HepG2 (cell line): ENCODE measurements around the gene OR1N2. TPM values are rescaled to one million over a fixed set of nuclear protein-coding genes. Genes with fewer than 3 reads are reported as not detected.

Experiments
- ATAC-seq: fragments of 200-7000 bp; cut with Tn5 transposase; 3 replicates; pipeline ENCODE4 v1.9.1; 2020; ENCODE audit warnings: mild to moderate bottlenecking, moderate library complexity
- BruUV-seq: library from RNA; stranded (reverse); fragments of 400-500 nt; replicated peaks from 2 replicates; lab custom pipeline; 2021; lab: Mats Ljungman, UMichigan
- CTCF ChIA-PET: fragments of 300-600 bp; formaldehyde crosslinking; extraction: SDS; loops from one replicate; lab custom pipeline; 2021; ENCODE audit warnings: low total read pairs, inconsistent platforms, low intra/inter-chr PET ratio; lab: Yijun Ruan, JAX
- POLR2A ChIA-PET: fragments of 350-600 bp; sonication (Branson Sonifier 250); formaldehyde crosslinking; loops from one replicate; lab custom pipeline; 2020; ENCODE audit warnings: antibody characterized with exemption, inconsistent platforms; lab: Yijun Ruan, JAX
- DNase-seq: peaks from one replicate; pipeline ENCODE4 v3.0.0-alpha.2; 2015; ENCODE audit warnings: low spot score
- FAIRE-seq: peaks from 3 replicates; lab custom pipeline; 2011; peaks lifted over from hg19 to GRCh38; lab: Jason Lieb, UNC
- H2AFZ ChIP-seq: one replicate; pipeline ENCODE4 v1.6.1; 2011; ENCODE audit warnings: low read length, inconsistent platforms
- H3K27ac ChIP-seq: fragments of 300-600 bp; 3 replicates; pipeline ENCODE4 v1.8.0; 2011; ENCODE audit warnings: mixed run types, mild to moderate bottlenecking, mixed read lengths, low read length, inconsistent platforms; ENCODE audit not compliant: insufficient read depth; ENCODE audit errors: extremely low read length
- H3K27me3 ChIP-seq, 2 experiments: fragments of 200-600 bp in 1 of 2; 2 replicates in 1 of 2; 3 replicates in 1 of 2; pipeline versions ENCODE4 v1.6.0 to v1.8.0; 2011; ENCODE audit warnings: low read length in 2 of 2, mild to moderate bottlenecking in 2 of 2, moderate library complexity in 2 of 2, inconsistent platforms in 1 of 2; ENCODE audit not compliant: insufficient read depth in 2 of 2, control insufficient read depth in 1 of 2
- H3K36me3 ChIP-seq, 2 experiments: fragments of 200-600 bp in 1 of 2; replicated peaks in 1 of 2; 2 replicates in 1 of 2; 3 replicates in 1 of 2; pipeline versions ENCODE4 v1.5.1 to v1.8.0; 2011; ENCODE audit warnings: low read length in 2 of 2, inconsistent platforms in 1 of 2; ENCODE audit not compliant: insufficient read depth in 2 of 2, control insufficient read depth in 1 of 2
- H3K4me1 ChIP-seq: 2 replicates; pipeline ENCODE4 v1.5.1; 2012; ENCODE audit warnings: low read length, inconsistent platforms; ENCODE audit not compliant: insufficient read depth
- H3K4me2 ChIP-seq: 2 replicates; pipeline ENCODE4 v1.6.0; 2011; ENCODE audit warnings: low read depth, low read length, inconsistent platforms
- H3K4me3 ChIP-seq, 3 experiments: fragments of 200-600 bp in 1 of 3; sonication (generic), shearing (Covaris generic) in 1 of 3; replicated peaks in 1 of 3; 2 replicates each; pipeline ENCODE4 v1.5.1; 2011 to 2016; ENCODE audit warnings: low read length in 3 of 3, inconsistent platforms in 2 of 3, low read depth in 2 of 3, mild to moderate bottlenecking in 2 of 3, control low read depth in 1 of 3, mixed read lengths in 1 of 3; ENCODE audit not compliant: insufficient read depth in 1 of 3
- H3K79me2 ChIP-seq: one replicate; pipeline ENCODE4 v1.6.1; 2011; ENCODE audit warnings: low read length, inconsistent platforms; ENCODE audit not compliant: insufficient read depth
- H3K9ac ChIP-seq: 2 replicates; pipeline ENCODE4 v1.6.0; 2011; ENCODE audit warnings: mild to moderate bottlenecking, low read depth, low read length, inconsistent platforms; ENCODE audit not compliant: insufficient read depth
- H3K9me3 ChIP-seq: 2 replicates; pipeline ENCODE4 v1.5.1; 2012; ENCODE audit warnings: mild to moderate bottlenecking, low read length
- H4K20me1 ChIP-seq: 2 replicates; pipeline ENCODE4 v1.6.0; 2011; ENCODE audit warnings: inconsistent platforms, mild to moderate bottlenecking, low read length, moderate library complexity; ENCODE audit not compliant: insufficient read depth
- MED13 ChIP-seq: sonication (generic); formaldehyde crosslinking; IDR thresholded peaks from 2 replicates; pipeline ENCODE4 v1.5.0; 2020; ENCODE audit warnings: missing genetic modification reagents
- PAX8 ChIP-seq: sonication (generic); formaldehyde crosslinking; IDR thresholded peaks from 2 replicates; pipeline ENCODE4 v1.8.0; 2022; ENCODE audit warnings: mild to moderate bottlenecking, missing genetic modification reagents, borderline replicate concordance
- SATB2 ChIP-seq: sonication (generic); formaldehyde crosslinking; IDR thresholded peaks from 2 replicates; pipeline ENCODE4 v1.5.0; 2020; ENCODE audit warnings: missing genetic modification reagents
- ZNF329 ChIP-seq: sonication (generic); formaldehyde crosslinking; IDR thresholded peaks from 2 replicates; pipeline ENCODE4 v1.9.0; 2021; ENCODE audit warnings: low read depth, mild to moderate bottlenecking, missing genetic modification reagents
- ZNF550 ChIP-seq: sonication (generic); formaldehyde crosslinking; IDR thresholded peaks from 2 replicates; pipeline ENCODE4 v1.4.0; 2020; ENCODE audit warnings: mild to moderate bottlenecking, missing genetic modification reagents, borderline replicate concordance
- ZNF75D ChIP-seq: sonication (generic); formaldehyde crosslinking; IDR thresholded peaks from 2 replicates; pipeline ENCODE4 v1.8.1; 2023; ENCODE audit warnings: missing genetic modification reagents, mild to moderate bottlenecking, borderline replicate concordance
- ZNF761 ChIP-seq: sonication (generic); formaldehyde crosslinking; conservative IDR thresholded peaks from 2 replicates; pipeline ENCODE4 v1.4.0; 2020; ENCODE audit warnings: mild to moderate bottlenecking, missing genetic modification reagents
- WGBS: methylation state at CpG from one replicate; pipeline ENCODE4 v1.1.6; 2017; ENCODE audit warnings: low lambda C conversion rate; 5-methylcytosine and 5-hydroxymethylcytosine counted together
- in situ Hi-C: cut with HindIII; loops from 2 replicates; pipeline ENCODE4 v1.10.0; 2017; ENCODE audit warnings: low pct_unique_long_range_greater_than_20kb; ENCODE audit not compliant: extremely low pct_ligation_motif_present
- intact Hi-C: fragments of 100-400 bp; cut with micrococcal nuclease; formaldehyde crosslinking; loops from one replicate; pipeline ENCODE4 v1.10.0; 2022; ENCODE audit not compliant: unreplicated experiment
- polyA plus RNA-seq, 8 experiments: library from polyadenylated mRNA; depleted of rRNA in 3 of 8; stranded (reverse) in 7 of 8; unstranded in 1 of 8; fragments of >200 nt; fragmentation: Illumina TruSeq in 4 of 8; extraction: Trizol in 4 of 8; gene quantifications; 2 replicates each; pipeline versions ENCODE4 v1.2.1 to v1.2.3, GENCODE V29; 2011 to 2016; ENCODE audit warnings: low read depth in 4 of 8, missing spikeins in 1 of 8, mixed read lengths in 1 of 8; ENCODE audit not compliant: insufficient read depth in 1 of 8
- total RNA-seq, 5 experiments: library from RNA; depleted of rRNA; stranded (reverse); fragments of >200 nt; fragmentation: Illumina TruSeq; extraction: Trizol; gene quantifications; 2 replicates each; pipeline ENCODE4 v1.2.3, GENCODE V29; 2016; ENCODE audit warnings: low read depth in 1 of 5
- TF ChIP-seq, protein P1 (sequence below): IDR thresholded peaks from 2 replicates; pipeline ENCODE4 v1.6.1; 2016; ENCODE audit warnings: control low read depth

The OR1N2 gene
- total and polyA plus RNA-seq, 2 of the 13 experiments (the other 11 are each of a cell fraction or from before 2014, with no cell fraction given) = not detected

DNA sequence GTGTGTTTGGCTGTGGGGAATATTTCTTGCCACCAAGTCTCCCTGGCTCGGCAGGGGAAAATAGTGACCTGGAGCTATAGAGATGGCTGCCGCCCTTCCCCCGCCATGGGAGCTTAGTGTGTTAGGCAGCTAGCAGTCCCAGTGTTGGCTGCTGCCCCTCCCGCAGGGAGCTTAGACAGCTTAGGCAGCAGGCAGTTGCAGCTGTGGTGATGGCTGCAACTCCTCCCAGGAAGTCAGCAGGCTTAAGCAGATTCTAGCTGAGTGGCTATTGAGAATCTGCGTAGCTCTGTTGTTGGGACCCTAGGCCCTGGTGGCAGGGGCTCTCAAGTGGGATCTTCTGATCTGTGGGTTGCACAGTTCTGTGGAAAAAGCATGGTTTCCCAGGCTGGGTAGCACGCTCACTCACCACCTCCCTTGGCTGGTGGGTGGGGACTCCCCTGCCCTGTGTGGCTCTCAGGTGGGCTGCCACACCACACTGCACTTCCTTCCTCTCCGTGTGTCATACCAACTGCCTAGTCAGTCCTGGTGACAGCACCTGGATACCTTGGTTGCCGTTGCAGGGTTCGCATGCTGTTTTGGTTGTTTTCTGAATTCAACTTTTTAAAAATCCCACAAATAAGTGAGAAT, 9.3 kb downstream of the OR1N2 start:
- no TSS peak for BruUV-seq
- H3K4me1 ChIP-seq = no peaks in the 10 kb centered on the region
- DNase-seq (no peak), FAIRE-seq (no peak)
- no peaks in the 10 kb centered on the region for H3K36me3 ChIP-seq
- CTCF ChIA-PET = no interaction called here
- H3K9ac ChIP-seq = no peak overlapping the region
- in situ Hi-C loops = no loop called here
- H3K9me3 ChIP-seq = no peaks in the 10 kb centered on the region
- no peak overlapping the region for H3K27ac ChIP-seq
- no peak overlapping the region for H2AFZ ChIP-seq
- no peak overlapping the region for H3K4me3 ChIP-seq
- no peaks in the 10 kb centered on the region for H3K27me3 ChIP-seq
- 26% methylated on average over 4 of the region's 9 CpGs for WGBS
- no peak overlapping the region for H3K4me2 ChIP-seq
- intact Hi-C loops = no loop called here
- TF ChIP-seq SATB2 (CRISPR knock-in tag) = no peak
- TF ChIP-seq, all 625 proteins: peak for 0
- POLR2A ChIA-PET = no interaction called here
- H4K20me1 ChIP-seq = no peaks in the 10 kb centered on the region
- no peak for ATAC-seq
- H3K79me2 ChIP-seq = no peaks in the 10 kb centered on the region

DNA sequence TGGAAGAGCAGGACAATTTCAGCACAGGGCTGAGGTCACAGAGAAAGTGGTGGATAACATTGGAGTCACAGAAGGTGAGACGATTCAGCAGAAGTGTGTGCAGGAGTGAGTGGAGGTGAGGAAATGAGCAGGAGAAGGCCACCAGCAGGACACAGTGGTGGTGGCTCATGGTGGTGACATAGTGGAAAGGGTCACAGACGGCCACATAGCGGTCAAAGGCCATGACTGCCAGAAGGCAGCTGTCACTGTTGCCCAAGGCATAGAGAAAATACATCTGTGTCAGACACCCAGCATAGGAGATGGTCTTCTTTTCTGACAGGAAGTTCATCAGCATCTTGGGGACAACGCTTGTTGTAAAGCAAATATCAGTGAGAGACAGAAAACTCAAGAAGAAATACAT, 15.0 kb downstream of the OR1N2 start:
- no peaks in the 10 kb centered on the region for H4K20me1 ChIP-seq
- no peak overlapping the region for H3K9ac ChIP-seq
- ATAC-seq (no peak), DNase-seq (no peak), FAIRE-seq (no peak)
- 19% methylated on average over 4 of the region's 4 CpGs for WGBS
- H3K4me3 ChIP-seq = no peak overlapping the region
- no peak overlapping the region for H3K27ac ChIP-seq
- no peaks in the 10 kb centered on the region for H3K36me3 ChIP-seq
- H3K9me3 ChIP-seq = no peaks in the 10 kb centered on the region
- H3K79me2 ChIP-seq = no peaks in the 10 kb centered on the region
- intact Hi-C loops (no loop called here), in situ Hi-C loops (no loop called here)
- ChIA-PET CTCF (no interaction called here), POLR2A (no interaction called here)
- no peak overlapping the region for H3K4me2 ChIP-seq
- TF ChIP-seq, protein P1, sequence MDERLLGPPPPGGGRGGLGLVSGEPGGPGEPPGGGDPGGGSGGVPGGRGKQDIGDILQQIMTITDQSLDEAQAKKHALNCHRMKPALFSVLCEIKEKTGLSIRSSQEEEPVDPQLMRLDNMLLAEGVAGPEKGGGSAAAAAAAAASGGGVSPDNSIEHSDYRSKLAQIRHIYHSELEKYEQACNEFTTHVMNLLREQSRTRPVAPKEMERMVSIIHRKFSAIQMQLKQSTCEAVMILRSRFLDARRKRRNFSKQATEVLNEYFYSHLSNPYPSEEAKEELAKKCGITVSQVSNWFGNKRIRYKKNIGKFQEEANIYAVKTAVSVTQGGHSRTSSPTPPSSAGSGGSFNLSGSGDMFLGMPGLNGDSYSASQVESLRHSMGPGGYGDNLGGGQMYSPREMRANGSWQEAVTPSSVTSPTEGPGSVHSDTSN (CRISPR knock-in tag) = no peak
- TF ChIP-seq ZNF761 (no peak), ZNF550 (no peak), MED13 (CRISPR knock-in tag) (no peak), ZNF75D (CRISPR knock-in tag) (no peak), PAX8 (no peak), ZNF329 (CRISPR knock-in tag) (no peak)
- BruUV-seq = no TSS peak
- H3K4me1 ChIP-seq = no peaks in the 10 kb centered on the region
- no peak overlapping the region for H2AFZ ChIP-seq
- no peaks in the 10 kb centered on the region for H3K27me3 ChIP-seq
